Measurements from ENCODE around the gene PSME3.
"Not testable (repeated sequence)": the region's sequence is repeated elsewhere in the genome, so short reads cannot be mapped to it uniquely, and the experiment has no call there.

- TF ChIP-seq ZNF263 (CRISPR knock-in tag; IDR thresholded peaks at IDR 0.05; ENCODE audit: low read depth); JUN (CRISPR knock-in tag; IDR thresholded peaks at IDR 0.05); E2F1 (CRISPR knock-in tag; IDR thresholded peaks at IDR 0.05); HMGXB4 (CRISPR knock-in tag; IDR thresholded peaks at IDR 0.05); STAT6 (CRISPR knock-in tag; conservative IDR thresholded peaks at IDR 0.05; ENCODE audit: low read depth): not testable (repeated sequence)
- TF ChIP-seq, protein P1, sequence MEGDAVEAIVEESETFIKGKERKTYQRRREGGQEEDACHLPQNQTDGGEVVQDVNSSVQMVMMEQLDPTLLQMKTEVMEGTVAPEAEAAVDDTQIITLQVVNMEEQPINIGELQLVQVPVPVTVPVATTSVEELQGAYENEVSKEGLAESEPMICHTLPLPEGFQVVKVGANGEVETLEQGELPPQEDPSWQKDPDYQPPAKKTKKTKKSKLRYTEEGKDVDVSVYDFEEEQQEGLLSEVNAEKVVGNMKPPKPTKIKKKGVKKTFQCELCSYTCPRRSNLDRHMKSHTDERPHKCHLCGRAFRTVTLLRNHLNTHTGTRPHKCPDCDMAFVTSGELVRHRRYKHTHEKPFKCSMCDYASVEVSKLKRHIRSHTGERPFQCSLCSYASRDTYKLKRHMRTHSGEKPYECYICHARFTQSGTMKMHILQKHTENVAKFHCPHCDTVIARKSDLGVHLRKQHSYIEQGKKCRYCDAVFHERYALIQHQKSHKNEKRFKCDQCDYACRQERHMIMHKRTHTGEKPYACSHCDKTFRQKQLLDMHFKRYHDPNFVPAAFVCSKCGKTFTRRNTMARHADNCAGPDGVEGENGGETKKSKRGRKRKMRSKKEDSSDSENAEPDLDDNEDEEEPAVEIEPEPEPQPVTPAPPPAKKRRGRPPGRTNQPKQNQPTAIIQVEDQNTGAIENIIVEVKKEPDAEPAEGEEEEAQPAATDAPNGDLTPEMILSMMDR (IDR thresholded peaks at IDR 0.05) = not testable (repeated sequence)
- TF ChIP-seq, protein P2, sequence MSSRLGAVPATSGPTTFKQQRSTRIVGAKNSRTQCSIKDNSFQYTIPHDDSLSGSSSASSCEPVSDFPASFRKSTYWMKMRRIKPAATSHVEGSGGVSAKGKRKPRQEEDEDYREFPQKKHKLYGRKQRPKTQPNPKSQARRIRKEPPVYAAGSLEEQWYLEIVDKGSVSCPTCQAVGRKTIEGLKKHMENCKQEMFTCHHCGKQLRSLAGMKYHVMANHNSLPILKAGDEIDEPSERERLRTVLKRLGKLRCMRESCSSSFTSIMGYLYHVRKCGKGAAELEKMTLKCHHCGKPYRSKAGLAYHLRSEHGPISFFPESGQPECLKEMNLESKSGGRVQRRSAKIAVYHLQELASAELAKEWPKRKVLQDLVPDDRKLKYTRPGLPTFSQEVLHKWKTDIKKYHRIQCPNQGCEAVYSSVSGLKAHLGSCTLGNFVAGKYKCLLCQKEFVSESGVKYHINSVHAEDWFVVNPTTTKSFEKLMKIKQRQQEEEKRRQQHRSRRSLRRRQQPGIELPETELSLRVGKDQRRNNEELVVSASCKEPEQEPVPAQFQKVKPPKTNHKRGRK (CRISPR knock-in tag; IDR thresholded peaks at IDR 0.05; ENCODE audit: borderline replicate concordance) = not testable (repeated sequence)
Observed at GRCh38 chr17:42885806-42886205, 52.6 kb downstream of the PSME3 start.

All from WTC11 (cell line).